Measurements from ENCODE around the gene KCND2. TPM values are rescaled to one million over a fixed set of nuclear protein-coding genes. Genes with fewer than 3 reads are reported as not detected.

Gene KCND2
- total and polyA plus RNA-seq, 2 of the 8 experiments (the other 6 are each of a cell fraction or from before 2014, with no cell fraction given), result 4.6 to 7.7 TPM

- no peaks in the 10 kb centered on the region for H3K79me2 ChIP-seq (ENCODE audit: control insufficient read depth in 1 of 2, insufficient read depth in 2 of 2, low read length in 2 of 2)
- no peak overlapping the region for H2BK12ac ChIP-seq (ENCODE audit: low read depth, low read length)
- DNase-seq (ENCODE audit: low read depth in 1 of 2, low spot score in 2 of 2), result no peak
- H3K36me3 ChIP-seq (ENCODE audit: control insufficient read depth in 2 of 4, insufficient read depth in 4 of 4, low read length in 3 of 4), result no peaks in the 10 kb centered on the region
- no peaks in the 10 kb centered on the region for H3K4me1 ChIP-seq (replicated peaks in 1 of 4; ENCODE audit: control insufficient read depth in 3 of 4, insufficient read depth in 4 of 4, low read length in 3 of 4)
- H4K8ac ChIP-seq (ENCODE audit: extremely low read depth, insufficient read depth, low read length), result no peak overlapping the region
- no peak overlapping the region for H2BK15ac ChIP-seq (ENCODE audit: low read length)
- ChIA-PET CTCF (ENCODE audit: partially characterized antibody) (interaction anchor here (1.1 kb wide), 1 partner anchor 20 kb away, joined by 3 read pairs; no protein-coding TSS in a partner anchor), POLR2A (ENCODE audit: partially characterized antibody) (interaction anchor here (1.1 kb wide), 1 partner anchor 13 kb away, joined by 3 read pairs; no protein-coding TSS in a partner anchor)
- no peak overlapping the region for H3K4me2 ChIP-seq (ENCODE audit: insufficient read depth in 1 of 2, low read depth in 2 of 2, low read length in 2 of 2)
- no peaks in the 10 kb centered on the region for H3K9me3 ChIP-seq (ENCODE audit: insufficient read depth in 2 of 2, low read depth in 1 of 2, low read length in 1 of 2)
- no peaks in the 10 kb centered on the region for H4K20me1 ChIP-seq (replicated peaks in 1 of 2; ENCODE audit: control insufficient read depth in 1 of 2, insufficient read depth in 2 of 2, low read length in 2 of 2)
- no peak overlapping the region for H3K14ac ChIP-seq (ENCODE audit: insufficient read length)
- no peak overlapping the region for H2BK20ac ChIP-seq (ENCODE audit: low read length)
- no peak overlapping the region for H3K23ac ChIP-seq (ENCODE audit: insufficient read length)
- H2BK120ac ChIP-seq (replicated peaks; ENCODE audit: low read depth, low read length), result no peak overlapping the region
- H3K4me3 ChIP-seq (ENCODE audit: extremely low read depth in 1 of 4, insufficient read depth in 2 of 4, low read depth in 3 of 4, low read length in 4 of 4), result no peak overlapping the region
- no peak overlapping the region for H3K4ac ChIP-seq (replicated peaks; ENCODE audit: insufficient read length, low read depth, low read length)
- no peak overlapping the region for H2AK5ac ChIP-seq (ENCODE audit: low read depth, low read length)
- no peak overlapping the region for H4K5ac ChIP-seq (ENCODE audit: insufficient read length, low read depth, low read length)
- no peak overlapping the region for H3K56ac ChIP-seq (replicated peaks; ENCODE audit: insufficient read length, low read depth, low read length)
- no peak overlapping the region for H3K18ac ChIP-seq (ENCODE audit: extremely low read depth, low read length)
- H3K79me1 ChIP-seq (ENCODE audit: low read depth, low read length), result no peaks in the 10 kb centered on the region
- no peak overlapping the region for H3K27ac ChIP-seq (ENCODE audit: low read depth, low read length)
- H4K91ac ChIP-seq (replicated peaks; ENCODE audit: insufficient read length, low read length), result no peak overlapping the region
- no peak for FAIRE-seq
- H2BK5ac ChIP-seq (ENCODE audit: low read depth, low read length), result no peak overlapping the region
- no peak for TF ChIP-seq TAF7 (optimal IDR thresholded peaks at IDR 0.05; ENCODE audit: borderline replicate concordance, low read depth, low read length)
- no peak for TF ChIP-seq PHF8 (conservative IDR thresholded peaks at IDR 0.05; ENCODE audit: low read depth, low read length)
- no peak for TF ChIP-seq KDM5A (IDR thresholded peaks at IDR 0.05; ENCODE audit: low read length)
- no peak for TF ChIP-seq CREB1 (IDR thresholded peaks at IDR 0.05)
- TF ChIP-seq GABPA (IDR thresholded peaks at IDR 0.05; ENCODE audit: borderline replicate concordance, insufficient read depth, low read length), result no peak
- TF ChIP-seq E2F6 (IDR thresholded peaks at IDR 0.05), result no peak
- no peak for TF ChIP-seq POU5F1 (IDR thresholded peaks at IDR 0.05; ENCODE audit: low read depth, low read length)
- no peak for TF ChIP-seq POLR2AphosphoS5 (IDR thresholded peaks at IDR 0.05; ENCODE audit: low read depth, low read length)
- TF ChIP-seq TBP (IDR thresholded peaks at IDR 0.05; ENCODE audit: low read depth, low read length), result no peak
- TF ChIP-seq CBX5 (IDR thresholded peaks at IDR 0.05; ENCODE audit: low read depth, low read length), result no peak
- no peak for TF ChIP-seq NRF1 (IDR thresholded peaks at IDR 0.05; ENCODE audit: low read depth, low read length)
- no peak for TF ChIP-seq EZH2 (IDR thresholded peaks at IDR 0.05; ENCODE audit: low read depth, low read length, severe bottlenecking)
- TF ChIP-seq SIN3A (conservative IDR thresholded peaks at IDR 0.05 in 1 of 2, IDR thresholded peaks at IDR 0.05 in 1 of 2; ENCODE audit: low read depth in 1 of 2, low read length in 2 of 2), result no peak
- no peak for TF ChIP-seq USF2 (IDR thresholded peaks at IDR 0.05; ENCODE audit: low read length)
- H2AFZ ChIP-seq (ENCODE audit: low read length), result no peak overlapping the region
- H3K23me2 ChIP-seq (ENCODE audit: low read depth, low read length), result no peaks in the 10 kb centered on the region
- no peak overlapping the region for H3K9ac ChIP-seq (replicated peaks in 1 of 4; ENCODE audit: extremely low read depth in 1 of 4, low read depth in 3 of 4, low read length in 3 of 4)
- H3K27me3 ChIP-seq (replicated peaks in 1 of 4; ENCODE audit: control insufficient read depth in 3 of 4, extremely low read depth in 1 of 4, insufficient read depth in 3 of 4, low read length in 3 of 4), result no peaks in the 10 kb centered on the region
Measured at GRCh38 chr7:120360918-120361317, 87.9 kb downstream of the KCND2 start.
